DND-41 (cell line): ENCODE measurements around the gene SNX12.

Experiments
- CTCF ChIP-seq: IDR thresholded peaks from 2 replicates; pipeline ENCODE4 v1.5.1; 2012; ENCODE audit warnings: borderline replicate concordance, low read length, moderate library complexity, mild to moderate bottlenecking; ENCODE audit not compliant: poor library complexity, severe bottlenecking; ENCODE audit errors: extremely low read depth
- EZH2 ChIP-seq: IDR thresholded peaks from 3 replicates; pipeline ENCODE4 v1.6.1; 2012; ENCODE audit warnings: borderline replicate concordance, low read depth, mild to moderate bottlenecking, moderate library complexity, low read length, inconsistent platforms; ENCODE audit not compliant: severe bottlenecking

- TF ChIP-seq CTCF (no peak), EZH2 (no peak)
Measured at GRCh38 chrX:71098951-71099506, 30.9 kb upstream of the SNX12 start.
